HG03060 (cell line): Measurements from ENCODE around the gene MPO.

Experiments used
- ATAC-seq: cut with Tn5 transposase; IDR thresholded peaks from one replicate; pipeline ENCODE4 v1.9.1; 2021; ENCODE audit warnings: low read depth, moderate number of reproducible peaks; ENCODE audit not compliant: unreplicated experiment

MPO gene

DNA sequence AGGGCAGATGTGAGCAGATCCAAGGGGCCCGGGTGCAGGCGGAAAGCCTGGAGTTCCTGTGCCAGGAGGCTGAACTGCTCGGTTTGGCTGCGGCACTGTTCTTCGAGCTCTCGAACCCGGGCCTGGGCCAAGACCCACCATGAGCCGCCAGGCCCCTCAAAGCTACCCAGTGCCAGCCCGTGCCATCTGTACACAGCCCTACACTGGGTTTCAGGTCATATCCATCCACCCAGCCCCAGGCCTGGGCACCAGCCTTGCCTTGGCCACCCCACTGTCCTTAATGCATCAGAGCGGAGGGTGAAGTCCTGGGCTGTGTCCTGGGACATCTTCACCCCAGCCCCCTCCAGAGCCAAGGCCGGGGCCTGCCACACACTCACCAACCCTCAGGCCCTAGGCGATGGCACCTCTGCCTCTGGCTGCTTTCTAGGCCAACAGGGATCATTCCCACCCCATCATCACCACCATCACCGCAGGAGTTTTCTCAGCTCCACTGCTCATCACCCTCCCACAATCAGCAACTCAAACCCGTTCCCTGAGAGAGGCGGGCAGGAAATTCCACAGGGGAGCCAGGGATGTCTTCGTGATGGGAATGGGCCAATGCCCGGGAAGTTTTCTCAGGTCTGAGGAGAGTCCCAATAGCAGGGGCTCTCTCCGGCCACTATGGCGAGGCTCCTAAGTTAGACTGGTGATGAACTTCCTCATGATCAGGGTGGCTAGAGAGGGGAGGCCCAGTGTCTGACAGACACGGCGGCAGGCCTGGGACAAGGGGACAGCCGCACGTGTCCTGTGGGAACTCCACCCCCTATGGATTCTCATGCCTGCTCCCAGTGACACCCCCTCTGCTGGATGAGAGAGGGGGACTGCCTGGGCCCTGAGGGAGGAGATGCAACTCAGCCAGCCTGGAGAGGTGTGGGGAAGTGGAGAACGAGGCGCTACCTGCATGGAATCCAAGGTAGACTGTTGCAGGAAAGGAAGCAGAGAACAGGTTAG is 38.7 kb upstream of the MPO start:
- no peak for ATAC-seq

DNA sequence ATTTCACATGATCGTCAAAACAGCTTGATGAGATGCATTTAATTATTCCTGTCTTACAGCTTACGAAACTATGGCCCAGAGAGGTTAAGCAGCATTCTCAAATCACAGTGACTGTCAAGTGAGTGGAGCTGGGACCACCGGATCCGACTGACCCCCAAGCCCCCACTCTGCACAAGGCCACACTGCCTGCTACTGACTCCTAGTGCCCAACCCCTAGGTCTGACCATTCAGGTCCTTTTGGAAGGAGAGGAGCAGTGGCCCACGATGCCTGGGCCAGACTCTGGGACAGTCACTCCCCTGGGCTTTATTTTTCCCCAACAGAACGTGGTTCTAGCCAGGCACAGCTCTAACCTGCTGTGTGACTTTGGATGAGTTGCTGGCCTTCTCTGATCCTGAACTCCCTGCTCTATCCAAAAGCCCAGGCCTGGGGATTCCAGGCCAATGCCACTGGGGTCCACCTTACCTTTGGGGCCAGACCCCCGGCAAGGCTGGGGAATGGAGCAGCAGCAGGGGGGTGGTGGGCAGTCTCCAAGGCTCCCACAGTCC is 38.0 kb upstream of the MPO start:
- no peak for ATAC-seq

DNA sequence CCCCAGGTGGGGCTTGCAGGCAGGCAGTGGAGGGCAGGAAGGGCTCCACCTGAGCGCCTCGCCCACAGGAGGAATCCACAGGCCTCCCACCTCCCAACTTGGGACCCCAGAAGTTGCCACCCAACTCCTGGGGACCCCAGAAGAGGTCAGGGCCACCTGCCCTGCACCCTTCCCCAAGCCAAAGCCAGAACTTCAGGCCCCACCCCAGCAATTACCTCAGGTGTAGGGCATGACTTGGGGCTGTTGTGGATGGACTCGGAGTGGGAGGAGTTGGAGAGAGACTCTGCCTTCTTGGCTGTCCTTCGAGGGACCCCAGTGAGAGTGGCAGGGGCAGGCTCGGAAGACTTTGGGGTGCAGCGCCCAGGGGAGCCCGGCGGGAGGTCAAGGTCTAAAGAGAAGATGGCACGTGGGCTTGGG is 37.3 kb upstream of the MPO start:
- ATAC-seq, result no peak

DNA sequence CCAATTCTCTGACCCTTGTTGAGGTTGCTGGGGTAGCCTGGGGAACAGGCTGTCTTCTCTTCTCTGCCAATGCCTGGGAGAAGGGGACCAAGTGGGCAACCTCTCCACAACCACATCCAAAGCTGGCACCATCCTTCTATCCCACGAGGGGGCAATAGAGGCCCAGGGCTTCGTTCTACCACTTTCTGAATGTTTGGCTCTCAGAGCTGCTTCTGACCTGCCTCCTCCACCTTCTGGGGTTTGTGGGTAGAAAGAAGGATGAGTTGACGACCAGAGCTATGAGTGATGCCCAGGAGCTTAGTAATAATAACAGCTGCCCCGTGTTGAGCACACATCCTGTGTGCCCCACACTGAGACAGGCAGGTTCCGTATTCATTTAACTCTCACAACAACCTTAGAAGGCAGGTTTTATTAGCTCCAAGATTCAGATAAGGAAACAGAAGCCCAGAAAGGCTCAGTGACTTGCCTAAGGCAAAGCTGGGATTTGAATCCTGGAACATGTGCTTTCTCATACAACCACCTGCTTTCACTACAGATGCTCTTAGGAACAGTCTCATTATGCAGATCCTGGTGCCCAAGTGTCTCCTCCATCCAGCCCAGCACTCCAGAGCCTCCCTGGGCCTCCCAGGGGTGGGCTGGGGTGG is 36.8 kb upstream of the MPO start:
- no peak for ATAC-seq

- ATAC-seq, result no peak
These were observed 35.7 kb upstream of the MPO start for GRCh38 chr17:58316260-58316960.

DNA sequence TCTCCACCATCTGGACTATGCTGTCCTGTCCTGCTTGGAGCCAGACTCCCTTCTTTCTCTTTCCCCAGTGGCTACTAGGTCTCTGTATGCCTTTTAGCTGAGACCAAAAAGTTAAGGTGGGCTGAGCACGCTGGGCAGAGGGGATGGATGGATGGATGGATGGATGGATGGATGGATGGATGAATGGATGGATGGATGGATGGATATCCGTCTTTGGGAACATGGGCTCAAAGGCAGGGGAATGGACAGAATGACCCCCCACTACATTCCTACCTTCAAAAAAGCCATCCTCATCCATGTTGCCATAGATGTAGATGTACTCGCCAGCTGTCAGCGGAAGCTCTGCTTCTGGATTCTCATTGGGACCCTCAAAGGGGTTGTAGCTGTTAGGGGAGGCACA is 35.0 kb upstream of the MPO start:
- ATAC-seq, result no peak

- no peak for ATAC-seq
These were observed 34.6 kb upstream of the MPO start for GRCh38 chr17:58315281-58315711.

- ATAC-seq, result no peak
These were observed 33.9 kb upstream of the MPO start for GRCh38 chr17:58314706-58315015.

DNA sequence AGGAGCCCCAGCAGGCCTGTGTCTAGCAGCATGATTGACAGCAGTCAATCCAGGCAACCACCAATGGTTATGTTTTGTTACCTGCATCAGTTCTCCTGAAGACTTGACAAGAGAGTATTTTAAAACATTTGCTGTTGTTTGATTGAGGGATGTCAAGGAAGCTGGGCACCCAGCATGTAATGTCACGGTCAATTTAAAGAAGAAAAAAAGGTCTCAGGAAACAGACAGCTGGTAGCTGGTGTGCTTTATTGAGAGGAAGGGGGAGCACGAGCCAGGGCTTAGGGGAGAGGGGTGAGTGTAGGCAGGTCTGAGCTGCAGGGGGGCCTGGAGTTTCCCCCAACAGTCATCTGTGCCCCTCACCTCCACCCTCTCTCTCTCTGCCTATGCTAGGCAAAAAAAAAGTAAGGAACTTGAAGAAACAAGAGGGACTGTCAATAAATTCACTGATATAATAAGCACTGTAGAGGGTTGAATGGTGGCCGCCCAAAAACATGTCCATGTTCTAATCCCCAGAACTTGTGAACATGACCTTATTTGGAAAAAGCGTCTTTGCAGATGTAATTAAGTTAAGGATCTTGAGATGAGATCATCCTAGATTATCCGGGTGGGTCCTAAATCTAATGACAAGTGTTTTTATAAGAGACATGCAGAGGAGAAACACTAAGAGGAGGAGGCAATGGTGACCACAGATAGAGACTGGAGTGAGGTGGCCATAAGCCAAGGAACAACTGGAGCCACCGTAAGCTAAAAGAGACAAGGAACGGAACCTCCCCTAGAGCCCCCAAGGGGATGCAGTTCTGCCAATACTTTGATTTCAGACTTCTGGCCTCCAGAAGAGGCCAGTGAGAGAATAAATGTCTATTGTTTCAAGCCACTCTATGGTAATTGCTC is 33.3 kb upstream of the MPO start:
- no peak for ATAC-seq

DNA sequence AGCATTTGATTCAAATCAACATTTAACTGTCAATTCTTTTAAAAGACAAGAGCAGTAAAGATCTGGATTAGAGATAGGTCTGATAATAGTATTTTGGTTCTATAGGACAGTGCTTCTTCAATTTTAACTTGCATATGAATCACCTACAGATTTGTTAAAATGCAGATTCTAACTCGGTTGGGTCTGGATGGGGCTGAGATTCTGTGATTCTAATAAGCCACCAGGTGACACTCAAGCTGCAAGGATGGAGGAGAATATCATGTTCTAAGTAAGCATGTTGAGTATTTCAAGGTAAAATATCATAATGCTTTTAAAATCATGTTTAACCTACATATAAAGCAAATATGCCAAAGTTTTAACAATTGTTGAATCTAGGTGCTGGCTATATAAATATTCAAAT is 32.1 kb upstream of the MPO start:
- ATAC-seq, result no peak

- no peak for ATAC-seq
These were observed 31.4 kb upstream of the MPO start for GRCh38 chr17:58312021-58312630.

DNA sequence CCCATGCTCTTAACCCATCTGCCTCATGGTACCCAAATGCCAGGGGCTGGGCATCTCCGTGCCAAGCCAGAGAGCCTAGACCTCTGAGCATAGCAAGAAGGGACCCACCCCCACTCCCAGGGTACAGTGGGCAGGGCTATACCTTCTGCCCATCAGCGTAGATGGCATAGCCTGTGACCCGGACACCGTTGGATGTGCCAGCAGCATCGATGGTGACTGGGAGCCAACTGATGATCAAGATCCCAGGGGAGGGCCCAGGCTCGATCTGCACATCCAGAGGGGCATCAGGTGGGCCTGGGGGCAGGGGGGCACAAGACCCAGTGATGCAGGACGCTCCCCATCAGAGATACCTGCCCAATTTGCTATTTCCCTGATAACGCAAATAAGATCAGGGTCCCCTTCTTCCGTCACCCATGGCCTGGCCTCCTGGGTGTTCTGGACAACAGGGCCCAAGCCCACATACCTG is 30.7 kb upstream of the MPO start:
- ATAC-seq, result no peak

DNA sequence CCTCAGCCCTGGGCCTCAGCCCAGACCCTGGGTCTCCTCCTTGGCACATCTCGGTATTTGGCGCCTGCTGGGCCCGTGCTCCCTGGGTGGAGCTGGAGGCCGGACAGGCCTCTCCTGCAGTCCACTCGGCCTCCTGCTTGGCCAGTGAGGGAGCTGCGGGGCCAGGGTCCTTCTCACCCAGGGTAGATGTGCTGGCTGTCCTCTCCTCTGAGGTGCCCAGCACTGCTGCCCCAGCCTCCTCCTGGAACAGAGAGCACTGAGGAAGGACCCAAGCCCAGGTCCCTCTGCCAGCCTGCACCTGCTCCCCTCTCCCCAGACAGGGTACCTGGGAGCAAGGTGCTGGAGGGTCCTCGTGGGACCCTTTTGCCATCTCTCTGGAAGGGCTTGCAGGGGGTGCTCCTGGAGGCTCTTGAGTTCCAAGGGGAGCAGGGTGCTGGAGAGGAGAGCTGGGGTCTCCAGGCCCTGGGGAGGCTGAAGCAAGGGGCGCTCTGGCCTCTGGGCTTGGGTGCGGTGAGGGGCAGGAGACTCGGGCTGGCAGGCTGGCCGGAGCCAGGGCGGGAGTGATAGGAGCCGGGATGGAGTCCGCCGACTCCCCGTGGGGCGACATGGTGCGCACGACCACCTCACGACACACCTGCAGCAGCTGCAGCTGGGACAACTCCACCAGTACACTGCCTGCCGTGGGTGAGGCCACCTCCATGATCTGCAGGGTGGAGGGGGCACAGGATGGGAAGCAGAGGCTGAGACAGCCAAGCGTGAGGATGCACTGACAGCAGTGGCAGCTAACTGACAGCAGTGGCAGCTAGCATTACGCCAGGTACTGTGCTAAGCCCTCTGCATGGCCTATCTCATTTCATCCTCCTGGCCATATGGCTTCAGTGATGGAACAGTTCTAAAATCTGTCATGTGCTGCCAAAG is 30.0 kb upstream of the MPO start:
- no peak for ATAC-seq

GRCh38 chr17:58309918-58310259 is 29.2 kb upstream of the MPO start:
- no peak for ATAC-seq

DNA sequence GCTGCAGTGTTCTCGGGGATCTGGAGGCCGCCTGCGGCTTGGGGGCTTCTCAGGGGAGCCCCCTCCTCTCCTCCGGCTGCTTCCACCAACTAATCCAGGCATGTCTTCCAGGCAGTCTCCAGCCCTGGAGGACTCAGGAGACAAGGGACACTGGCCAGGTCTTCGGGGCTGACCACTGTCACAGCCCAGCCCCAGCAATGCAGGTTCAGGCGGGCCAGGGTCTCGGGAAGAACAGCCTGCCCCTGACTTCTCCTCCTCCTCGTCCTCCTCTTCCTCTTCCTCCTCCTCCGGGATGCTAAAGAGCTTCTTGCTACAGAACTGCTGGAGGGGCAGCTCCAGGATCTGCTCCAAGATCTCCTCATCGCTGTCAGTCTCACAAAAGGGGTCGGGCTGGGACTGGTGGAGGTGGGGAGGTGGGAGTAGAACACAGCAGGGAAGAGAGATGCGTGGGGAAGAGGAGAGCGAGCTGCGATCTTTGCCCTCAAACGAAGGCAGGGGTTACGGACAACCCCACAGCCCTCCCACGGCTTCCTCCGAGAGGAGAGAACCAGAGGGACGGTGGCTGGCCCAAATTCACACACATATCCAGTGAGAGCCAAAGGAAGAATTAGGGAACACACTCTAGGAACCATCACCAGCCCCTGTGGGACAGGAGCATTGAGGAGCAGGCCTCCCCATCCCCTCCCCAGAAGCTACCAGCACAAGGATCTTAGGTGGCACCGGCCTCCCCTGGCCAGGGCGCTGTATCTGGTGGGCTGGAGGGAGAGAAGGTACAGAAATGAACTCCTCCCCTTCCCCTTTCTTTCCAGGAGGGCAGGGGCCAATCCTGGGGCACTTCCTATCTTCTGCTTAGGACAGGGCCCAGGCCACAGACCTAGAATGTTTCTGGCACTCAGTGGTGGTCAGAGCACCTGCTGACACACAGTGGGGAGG is 28.5 kb upstream of the MPO start:
- ATAC-seq, result no peak

DNA sequence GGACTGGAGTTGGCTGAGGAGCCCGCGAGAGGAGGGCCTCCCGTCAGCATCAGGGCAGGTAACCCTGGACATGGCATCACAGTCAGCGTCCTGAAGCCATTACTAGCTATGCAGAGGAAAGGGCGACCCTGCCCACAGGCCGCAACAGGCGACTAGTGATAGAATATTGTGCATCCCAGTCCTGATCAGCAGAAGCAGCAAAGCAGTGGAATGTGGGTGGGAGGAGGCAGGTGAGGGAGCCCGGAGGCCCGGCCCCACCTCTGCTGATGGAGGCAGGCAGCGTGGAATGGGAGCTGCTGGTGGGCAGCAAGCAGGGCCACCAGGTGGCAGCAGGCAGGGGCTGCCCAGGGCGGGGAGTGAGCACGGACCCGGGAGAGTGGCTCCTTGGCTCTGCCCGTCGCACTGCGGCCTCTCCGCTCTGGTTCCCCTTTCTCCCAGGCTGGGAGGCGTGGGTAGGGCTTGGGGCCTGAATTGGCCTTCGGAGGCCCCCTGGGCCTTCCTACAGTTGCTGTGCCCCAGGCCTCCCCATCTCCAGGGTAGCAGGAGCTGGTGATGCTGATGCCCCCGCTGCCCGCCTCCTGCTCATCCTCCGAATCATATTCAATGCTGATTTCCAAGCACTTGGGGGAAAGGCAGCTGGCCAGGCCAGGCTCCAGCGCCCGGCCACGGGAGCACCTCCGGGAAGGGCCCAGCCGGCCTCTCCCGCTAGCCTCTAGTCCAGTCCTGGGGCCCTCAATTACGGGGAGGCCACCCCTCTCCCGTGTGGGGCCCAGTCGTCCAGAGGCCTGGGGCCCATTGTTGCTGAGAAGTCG is 27.6 kb upstream of the MPO start:
- no peak for ATAC-seq
